ENCODE data around the gene MYO9A. TPM values are rescaled to one million over a fixed set of nuclear protein-coding genes. Genes with fewer than 3 reads are reported as not detected.

The MYO9A gene
- total RNA-seq, 1 donor from 2014 or later = 17.0 TPM

- no peak for DNase-seq (ENCODE audit: low read depth)
- no peaks in the 10 kb centered on the region for H3K27me3 ChIP-seq (ENCODE audit: control insufficient read depth, insufficient read depth, low read length)
- no peak overlapping the region for H3K4me3 ChIP-seq (ENCODE audit: low read depth, low read length)
- peaks cover 1% of the 10 kb centered on the region for H3K36me3 ChIP-seq (ENCODE audit: control insufficient read depth, insufficient read depth, low read length)
- TF ChIP-seq CTCF (IDR thresholded peaks at IDR 0.05; ENCODE audit: insufficient read depth, low read length, poor library complexity, severe bottlenecking) = no peak
Measured at GRCh38 chr15:71776304-71776703, 341.6 kb downstream of the MYO9A start.

GRCh38 chr15:71775856-71776255, 342.1 kb downstream of the MYO9A start:
- no peak for DNase-seq (ENCODE audit: low read depth)
- Histone ChIP-seq H3K4me3 (ENCODE audit: low read depth, low read length) (no peak overlapping the region), H3K36me3 (ENCODE audit: control insufficient read depth, insufficient read depth, low read length) (peaks cover 1% of the 10 kb centered on the region), H3K27me3 (ENCODE audit: control insufficient read depth, insufficient read depth, low read length) (no peaks in the 10 kb centered on the region)
- no peak for TF ChIP-seq CTCF (IDR thresholded peaks at IDR 0.05; ENCODE audit: insufficient read depth, low read length, poor library complexity, severe bottlenecking)

GRCh38 chr15:71773206-71773859, 344.6 kb downstream of the MYO9A start:
- H3K36me3 ChIP-seq (ENCODE audit: control insufficient read depth, insufficient read depth, low read length) = peaks cover 1% of the 10 kb centered on the region
- H3K27me3 ChIP-seq (ENCODE audit: control insufficient read depth, insufficient read depth, low read length) = no peaks in the 10 kb centered on the region
- no peak overlapping the region for H3K4me3 ChIP-seq (ENCODE audit: low read depth, low read length)
- DNase-seq (ENCODE audit: low read depth) = no peak
- TF ChIP-seq CTCF (IDR thresholded peaks at IDR 0.05; ENCODE audit: insufficient read depth, low read length, poor library complexity, severe bottlenecking) = no peak

Other genes starting within 250 kb of the MYO9A start
- 2.4 and 3.0 TPM in 2 replicates for gene SENP8, start 253 bp upstream of the MYO9A start, total RNA-seq
- 0.89 and 2.4 TPM in 2 replicates for gene GRAMD2A, start 79.6 kb upstream of the MYO9A start, total RNA-seq
- gene PKM, start 113.0 kb upstream of the MYO9A start, total RNA-seq = 879 and 883 TPM in 2 replicates
- 45.0 and 45.7 TPM in 2 replicates for gene PARP6, start 154.4 kb upstream of the MYO9A start, total RNA-seq
- 0.29 and 0.41 TPM in 2 replicates for gene CELF6, start 202.0 kb upstream of the MYO9A start, total RNA-seq

All from kidney epithelial cell (primary cell).